HG03097 (cell line): ENCODE data around the gene SNED1.

ENCODE experiments used
- ATAC-seq: cut with Tn5 transposase; IDR thresholded peaks from one replicate; pipeline ENCODE4 v1.9.1; 2021; ENCODE audit not compliant: unreplicated experiment, low FRiP score

Gene SNED1

DNA sequence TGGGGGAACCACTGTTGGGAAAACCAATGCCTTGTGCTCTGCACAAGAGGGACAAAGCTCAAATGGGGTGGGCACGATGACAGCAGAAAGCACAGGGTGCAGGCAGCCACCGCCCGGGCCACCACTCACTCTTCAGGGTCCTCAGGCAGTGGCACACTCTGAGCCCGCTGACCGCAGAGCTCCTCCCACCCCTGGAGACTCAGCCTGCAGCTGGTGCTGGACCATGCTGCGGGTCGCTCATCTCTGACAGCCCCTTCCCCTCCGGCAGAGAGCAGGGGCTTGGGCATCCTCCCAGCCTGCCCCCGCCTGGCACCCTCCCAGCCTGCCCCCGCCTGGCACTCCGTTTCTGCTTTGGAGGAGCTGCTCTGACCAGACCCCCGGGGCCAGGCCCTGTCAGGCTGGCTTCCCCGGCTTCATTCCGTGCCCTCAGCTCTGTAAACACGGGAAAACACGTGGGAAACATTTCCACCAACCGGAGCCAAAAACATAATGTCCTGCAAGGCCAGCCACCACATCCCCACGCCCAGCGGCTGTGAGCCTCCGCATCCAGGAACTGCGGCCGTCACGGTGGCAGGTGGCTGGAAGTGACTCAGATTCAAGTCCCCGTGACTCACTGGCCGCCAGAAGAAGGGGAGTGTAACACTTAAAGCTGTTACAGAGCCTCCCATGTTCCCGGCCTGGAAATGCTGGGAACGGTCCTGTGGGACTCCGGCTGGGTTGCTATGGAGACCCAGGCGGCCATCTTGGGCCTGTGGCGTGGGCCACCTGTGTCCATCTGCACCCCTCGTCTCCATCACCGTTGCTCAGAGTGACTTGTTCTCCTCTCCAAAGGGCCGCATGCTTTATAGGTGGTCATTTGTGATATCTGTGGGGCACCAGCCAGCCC, 6.8 kb upstream of the SNED1 start:
- no peak for ATAC-seq

DNA sequence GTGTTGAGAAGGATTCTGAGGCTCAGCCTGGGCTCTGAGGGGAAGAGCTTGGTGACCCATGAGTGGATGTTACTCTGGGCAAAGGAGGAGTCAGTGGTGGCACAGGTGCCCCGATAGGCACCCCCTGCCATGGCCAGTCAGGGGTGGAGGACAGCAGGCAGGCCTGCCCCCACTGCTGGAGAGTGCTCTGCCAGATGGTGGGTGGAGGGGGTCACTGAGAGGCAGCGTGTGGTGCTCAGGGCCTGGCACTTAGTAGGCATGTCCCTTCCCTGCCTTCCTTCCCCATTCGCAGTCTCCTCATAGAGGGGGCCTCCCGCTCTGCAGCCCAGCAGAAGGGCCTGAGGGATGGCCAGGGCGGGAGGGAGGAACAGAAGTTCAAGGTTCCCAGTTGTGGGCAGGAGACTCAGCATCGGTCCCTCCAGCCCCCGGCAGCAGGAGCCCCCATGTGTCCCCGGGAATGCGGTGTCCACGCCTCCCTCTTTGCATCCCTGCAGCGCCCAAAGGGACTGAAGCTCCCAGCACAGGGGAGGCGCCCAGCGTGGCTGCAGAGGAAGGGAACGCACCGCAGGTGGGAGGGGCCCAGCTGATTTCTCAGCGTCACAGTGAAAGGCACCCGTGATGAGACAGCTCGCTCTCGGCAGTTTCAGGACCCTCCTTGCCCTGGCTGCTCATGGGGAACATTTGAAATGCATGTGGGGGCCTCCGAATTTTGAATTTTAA, 5.7 kb upstream of the SNED1 start:
- ATAC-seq, result no peak

DNA sequence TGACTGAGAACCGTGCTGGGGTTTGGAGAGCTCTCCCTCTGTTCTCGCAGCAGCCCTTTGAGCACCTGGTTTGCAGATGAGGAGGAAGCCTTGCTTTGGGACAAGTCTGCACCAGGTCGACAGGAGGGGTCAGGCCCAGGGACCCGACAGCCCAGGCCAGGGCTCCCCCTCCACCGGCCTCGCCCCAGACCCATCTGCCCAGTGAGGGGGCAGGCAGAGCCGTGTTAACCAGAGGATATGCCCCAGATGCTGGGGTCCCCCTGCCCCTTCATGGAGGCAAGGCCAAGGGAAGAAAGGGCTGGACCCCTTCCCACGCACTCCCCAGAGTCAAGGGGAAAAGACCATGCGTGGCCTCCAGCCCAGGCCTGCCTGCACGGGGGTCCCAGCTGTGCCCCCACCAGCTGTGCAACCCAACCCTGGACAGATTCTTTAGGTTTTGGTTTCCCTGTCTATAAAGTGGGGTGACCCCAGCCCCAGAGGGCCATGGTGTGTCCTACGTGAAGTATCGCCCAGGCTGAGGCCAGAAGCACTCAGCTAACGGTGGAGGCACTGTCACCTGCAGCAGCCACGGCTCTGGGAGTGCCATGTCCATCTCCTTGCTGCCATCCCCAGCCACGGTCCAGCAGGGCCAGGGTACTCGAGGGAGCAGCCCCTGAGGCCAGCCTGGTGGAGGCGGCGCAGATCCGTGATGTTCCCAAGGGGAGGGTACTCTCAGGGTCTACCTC, 4.8 kb upstream of the SNED1 start:
- no peak for ATAC-seq

DNA sequence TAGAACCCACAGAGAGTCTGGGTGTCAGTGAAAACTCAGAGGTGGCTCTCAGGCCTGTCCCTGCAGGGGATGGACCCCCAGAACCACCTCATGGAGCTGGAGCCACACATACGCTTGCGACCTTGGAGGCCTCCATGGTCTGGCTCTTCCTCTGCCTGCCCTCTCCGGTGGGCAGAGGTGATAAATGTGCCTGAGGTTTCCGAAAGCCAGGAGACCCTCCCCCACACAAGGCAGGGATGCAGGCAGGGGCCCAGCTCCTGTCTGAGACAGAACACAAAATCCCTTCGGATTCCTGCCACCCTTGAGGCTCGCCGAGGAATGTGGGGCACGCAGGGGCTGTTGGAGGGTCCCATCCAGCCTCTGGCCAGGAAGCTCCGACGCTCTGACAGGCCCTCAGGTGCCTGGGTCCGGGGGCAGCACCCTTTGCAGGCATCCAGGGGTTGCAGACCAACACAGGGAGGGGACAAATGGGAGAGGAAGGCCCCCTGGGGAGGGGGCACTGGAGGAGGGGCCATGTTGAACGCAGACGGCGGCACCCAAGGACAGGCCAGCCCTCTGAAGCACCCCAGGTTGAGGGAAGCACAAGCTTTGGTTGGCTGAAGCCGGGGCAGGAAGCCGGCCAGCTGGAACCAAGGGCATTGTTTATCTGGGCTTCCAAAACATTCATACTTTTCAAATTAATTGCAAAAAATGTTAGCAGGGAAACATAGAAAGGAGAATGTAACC, 4.1 kb upstream of the SNED1 start:
- ATAC-seq, result no peak

DNA sequence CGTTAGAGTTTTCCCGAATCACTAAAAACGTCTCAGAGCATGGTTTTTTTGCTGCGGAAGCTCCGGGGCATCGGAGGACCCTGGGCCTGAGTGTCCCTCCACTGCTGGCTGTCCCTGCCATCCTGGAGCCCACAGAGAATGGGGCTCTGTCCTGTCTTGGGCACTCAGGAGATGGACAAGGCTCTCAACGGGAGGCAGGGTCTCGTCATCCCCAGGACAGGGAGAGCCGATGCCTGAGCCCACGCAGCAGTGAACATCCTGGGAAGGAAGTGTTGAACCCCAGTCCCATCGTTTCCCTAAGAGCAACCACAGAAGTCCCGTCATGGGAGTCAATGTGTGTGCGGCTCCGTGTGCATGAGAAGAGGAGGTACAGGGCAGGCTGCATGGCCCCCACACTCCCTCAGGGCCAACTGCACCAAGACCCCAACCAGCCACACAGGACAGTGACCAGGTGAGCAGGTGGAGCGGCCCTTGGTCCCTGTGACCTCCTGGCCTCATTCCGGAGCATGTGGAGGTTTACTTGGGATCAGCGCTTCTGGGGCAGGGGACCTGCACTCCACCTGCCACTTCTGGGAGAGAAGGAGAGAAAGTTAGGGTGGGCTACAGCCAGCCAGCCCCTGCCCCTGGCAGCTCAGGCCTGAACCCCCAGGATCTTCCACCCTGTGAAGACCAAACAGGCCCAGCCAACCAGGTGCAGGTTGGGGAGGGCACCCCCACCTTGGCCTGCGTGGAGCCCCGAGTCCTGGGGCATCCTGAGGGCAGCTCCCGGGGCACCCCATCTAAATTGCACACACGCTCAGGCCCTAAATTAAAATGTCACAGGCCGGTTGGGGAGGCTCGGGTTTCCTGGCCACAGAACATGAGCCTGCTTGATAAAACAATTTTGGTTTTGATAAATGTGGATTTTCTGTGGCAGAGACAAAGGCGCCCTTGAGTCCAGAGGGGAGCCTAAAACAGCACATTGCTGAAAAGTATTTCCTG, 3.1 kb upstream of the SNED1 start:
- no peak for ATAC-seq

DNA sequence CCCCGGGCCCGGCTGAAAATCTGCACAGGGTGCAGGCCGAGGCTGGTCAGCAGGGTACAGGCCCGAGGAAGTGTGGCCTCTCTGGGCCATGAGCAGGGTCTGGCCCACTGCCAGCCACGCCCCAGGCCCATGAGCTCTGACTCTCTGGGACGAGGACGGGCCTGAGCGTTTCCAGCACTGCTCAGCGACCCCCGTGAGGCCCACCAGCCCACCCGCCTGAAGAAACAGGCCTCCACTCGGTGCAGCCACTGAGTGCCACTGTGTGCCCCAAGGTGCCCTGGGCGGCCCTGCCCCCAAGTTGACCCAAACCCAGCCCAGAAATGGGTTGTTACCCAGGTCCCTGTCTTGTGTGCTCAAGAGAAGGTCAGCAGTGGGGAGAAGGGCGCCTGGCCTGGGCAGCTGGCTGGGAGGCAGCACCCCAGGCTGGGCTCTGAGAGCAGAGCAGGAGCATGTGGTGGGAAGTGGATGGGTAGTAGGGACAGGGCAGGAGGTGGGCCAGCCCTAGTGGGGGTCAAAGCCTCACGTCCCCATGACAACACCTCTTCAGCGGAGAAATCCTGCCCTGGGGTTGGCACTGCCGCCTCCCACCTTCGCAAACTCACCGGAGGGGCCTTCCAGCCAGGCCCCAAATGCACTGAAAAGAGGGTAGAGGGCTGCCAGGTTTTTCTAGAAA, 2.1 kb upstream of the SNED1 start:
- ATAC-seq, result no peak

DNA sequence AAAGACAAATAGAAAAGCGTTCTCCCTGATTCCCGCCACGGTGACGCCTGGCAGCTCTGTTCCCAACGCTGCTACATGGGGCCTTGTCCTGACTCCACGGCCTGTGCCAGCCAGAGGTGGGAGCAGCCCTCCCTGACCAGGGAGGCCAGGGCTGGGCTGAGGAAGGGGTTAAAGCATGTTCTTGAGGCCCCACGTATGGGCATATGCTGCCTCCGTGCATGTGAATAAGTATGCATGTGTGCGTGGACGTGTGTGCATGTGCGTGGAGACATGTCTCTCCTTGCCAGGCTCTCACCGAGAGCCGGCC, 1.6 kb upstream of the SNED1 start:
- ATAC-seq, result no peak

DNA sequence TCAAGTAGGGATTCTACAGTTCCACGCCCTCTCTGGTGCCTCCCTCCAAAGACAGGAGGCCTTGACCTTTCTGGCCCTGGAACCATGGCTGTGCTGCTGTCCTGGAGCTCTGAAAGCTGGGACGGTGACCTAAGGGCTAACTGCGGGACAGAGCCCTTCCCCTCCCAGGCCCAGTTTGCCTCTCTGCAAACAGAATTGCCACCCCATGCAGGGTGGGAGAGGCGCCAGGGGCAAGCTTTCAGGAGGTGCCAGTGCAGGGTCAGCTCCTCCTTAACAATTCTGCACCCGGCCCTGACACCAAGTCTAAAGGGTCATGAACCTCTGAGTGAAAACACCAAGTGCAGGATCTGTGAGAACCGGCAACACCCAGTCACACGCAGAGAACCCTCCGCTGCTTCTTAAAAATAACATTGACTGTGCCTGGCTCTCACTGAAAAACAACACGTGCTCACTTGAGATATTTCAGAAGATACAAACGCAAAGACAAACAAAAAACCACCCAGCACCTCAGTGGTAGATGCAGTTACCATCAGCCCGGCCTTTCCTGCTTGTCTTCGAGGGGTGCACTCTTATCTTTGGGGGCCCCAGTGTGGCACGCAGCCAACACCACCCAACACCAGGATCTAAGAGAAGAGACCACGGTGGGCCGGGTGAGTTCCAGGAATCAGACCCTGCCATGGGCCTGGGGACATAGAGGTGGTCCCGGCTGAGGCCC, 1.1 kb upstream of the SNED1 start:
- ATAC-seq, result no peak

DNA sequence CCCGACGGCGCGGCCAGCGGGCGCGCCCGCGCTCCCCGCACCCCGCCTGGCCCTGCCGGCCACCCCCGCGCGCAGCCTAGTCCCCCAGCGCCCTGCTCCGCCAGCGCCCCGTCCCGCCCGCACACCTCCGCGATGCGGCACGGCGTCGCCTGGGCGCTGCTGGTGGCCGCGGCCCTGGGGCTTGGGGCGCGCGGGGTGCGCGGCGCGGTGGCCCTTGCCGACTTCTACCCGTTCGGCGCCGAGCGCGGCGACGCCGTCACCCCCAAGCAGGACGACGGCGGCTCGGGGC, 232 bp downstream of the SNED1 start:
- no peak for ATAC-seq

DNA sequence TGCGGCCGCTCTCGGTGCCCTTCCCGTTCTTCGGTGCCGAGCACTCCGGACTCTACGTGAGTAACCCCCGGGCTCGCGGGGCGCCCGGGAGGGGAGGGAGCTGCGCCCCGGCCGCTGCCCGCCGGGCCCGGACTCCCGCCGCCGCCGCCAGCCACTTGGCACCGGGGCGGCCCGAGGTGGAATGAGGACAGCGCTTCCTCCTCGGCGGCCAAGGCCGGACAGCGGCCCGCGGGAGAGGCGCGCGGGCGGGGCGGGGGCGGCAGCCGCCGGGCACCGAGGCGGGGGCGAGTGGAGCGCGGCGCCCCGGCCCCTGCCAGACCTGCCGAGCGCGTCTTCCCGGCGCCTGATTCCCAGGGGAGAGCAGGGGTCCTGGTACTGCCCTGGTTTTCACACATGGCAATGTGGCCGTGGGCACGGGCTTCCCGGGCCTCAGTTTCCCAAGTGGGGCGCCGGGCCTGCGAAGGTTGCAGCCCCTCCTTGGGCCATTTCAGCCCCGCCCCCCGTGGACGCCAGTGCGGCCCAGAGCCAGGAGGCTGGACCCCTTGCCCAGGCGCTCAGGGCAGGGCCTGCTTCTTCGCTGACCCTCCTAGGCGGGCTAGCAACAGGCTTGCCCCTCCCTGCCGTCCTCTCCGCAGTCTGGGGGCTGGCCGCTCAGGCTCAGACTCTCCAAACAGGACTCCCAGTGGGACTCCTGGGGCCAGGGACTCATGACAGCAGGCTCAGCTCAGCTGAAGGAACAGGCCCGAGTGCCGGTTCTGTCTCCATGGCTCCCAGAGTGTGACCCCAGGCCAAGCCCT, 775 bp downstream of the SNED1 start:
- ATAC-seq, result no peak

DNA sequence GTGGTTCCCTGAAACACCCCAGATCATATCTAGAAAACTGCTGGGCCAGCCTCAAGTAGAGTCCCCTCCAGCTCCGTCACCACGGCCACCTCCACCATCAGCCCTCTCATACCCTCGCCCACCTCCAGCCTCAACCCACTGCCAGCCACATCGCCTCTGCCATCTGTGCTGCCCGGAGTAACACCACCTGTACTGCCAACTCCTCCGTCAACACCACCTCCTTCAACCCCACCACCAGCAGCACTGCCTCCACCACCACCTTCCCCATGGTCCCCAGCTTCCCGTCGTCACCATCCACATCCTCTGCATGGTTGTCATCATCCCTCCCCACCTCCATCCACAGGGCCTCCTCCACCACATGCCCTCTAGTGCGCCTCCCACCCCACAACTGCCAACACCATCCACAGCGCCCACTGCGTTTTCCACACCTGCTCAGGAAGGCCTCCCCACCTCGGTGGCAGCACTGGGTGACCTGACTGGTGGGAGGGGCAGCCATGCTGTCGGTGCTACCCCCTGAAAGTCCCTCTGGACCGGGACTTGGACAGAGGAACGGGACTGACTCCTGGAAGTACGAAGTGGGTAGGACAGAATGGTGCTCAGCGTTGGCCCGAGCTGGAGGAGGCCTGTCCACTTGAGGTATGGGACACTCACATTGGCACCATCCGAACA, 1.6 kb downstream of the SNED1 start:
- ATAC-seq, result no peak

DNA sequence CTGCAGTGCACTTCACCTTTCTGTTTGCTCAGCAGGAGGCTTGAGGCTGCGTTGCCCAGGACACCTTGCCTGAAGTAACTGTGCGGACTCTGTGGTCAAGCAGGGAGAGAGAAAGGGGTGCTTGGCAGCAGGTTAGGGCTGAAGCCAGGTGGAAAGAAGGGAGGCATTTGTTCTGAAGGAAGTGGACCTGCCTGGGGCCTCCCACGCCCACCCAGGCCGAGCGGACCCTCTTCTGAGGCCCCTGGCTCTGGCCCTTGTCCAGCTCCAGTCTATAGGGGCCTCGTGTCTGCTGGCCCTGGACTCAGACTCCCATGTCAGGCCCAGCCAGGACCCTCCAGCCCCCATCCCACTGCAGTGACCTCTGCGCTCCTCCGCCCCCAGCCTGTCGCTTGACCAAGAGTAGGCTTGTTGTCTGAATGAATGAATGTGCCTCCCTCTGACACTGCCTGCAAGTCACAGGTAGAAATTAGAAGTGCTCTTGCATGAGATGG, 2.5 kb downstream of the SNED1 start:
- ATAC-seq, result no peak

DNA sequence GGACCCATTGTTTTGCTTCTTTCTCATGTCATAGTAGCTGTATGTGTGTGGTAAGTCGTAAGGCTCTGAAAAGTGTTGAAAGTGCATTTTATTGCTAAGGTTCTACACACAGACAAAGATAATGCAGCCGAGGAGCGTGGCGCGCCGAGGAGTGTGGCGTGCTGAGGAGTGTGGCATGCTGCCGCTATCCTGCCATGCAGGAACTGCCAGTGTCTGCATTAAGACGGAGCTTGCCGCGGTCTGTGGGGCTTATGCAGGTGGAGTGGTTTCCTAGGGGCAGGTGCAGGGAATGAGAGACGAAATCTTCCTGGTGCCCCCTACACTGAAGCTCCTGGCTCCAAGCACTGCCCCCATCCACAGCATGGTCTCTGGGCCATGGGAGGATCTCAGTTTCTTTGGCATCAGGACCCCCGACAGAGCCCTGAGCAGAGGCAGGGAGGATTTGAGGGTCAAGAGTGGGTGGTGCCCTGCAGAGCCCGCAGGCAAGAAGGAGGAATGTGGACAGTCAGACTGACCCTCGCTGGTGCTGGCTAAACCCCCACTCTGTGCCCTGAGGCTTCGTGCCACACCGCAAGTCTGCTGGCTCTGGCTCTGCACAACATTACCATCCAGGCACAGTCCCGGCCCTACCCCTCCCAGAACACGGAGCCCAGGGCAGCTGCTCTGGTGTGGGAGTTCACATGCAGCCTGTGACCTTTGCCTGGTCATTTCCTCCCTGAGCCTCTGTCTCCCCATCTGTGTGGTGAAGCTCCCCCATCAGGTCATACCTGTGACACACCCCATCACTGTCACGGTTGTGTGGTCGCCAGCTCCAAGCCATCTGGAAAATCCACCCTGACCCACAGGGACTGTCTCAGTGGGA, 3.2 kb downstream of the SNED1 start:
- ATAC-seq, result no peak

DNA sequence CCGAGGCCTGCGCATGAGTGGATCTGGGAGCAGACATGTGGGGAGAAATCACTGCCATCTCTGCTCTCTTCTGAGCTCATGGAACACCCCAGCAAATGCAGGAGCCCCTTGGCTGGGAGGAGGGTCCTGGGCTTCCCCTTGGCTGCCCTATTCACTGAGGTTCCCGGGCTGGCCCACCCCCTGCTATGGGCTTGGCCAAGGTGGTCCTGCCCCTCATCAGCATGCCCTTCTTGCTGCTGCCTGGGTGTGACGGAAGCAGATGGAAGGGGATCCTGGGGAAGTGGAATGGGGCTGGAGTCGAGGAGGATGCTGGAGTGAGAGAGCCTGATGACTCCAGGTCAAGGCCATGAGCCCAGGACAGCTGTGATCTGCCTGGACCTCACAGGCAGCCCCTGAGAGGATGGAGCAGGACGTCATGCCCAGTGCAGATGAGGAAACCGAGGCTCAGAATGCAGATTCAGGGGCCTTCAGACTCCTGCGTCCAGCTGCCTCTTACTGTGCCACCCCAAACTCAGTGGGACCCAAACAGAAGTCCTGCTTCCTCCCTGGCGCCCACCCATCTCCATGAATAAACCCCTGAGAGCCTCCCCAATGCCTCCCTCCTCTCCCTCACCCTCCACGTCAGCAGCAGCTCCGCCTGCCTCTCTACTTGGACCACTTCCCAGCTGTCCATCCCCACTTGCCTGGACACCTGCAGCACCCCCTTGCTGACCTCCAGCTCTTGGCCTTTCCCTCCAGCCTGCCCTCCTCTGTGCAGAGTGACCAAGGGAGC, 4.0 kb downstream of the SNED1 start:
- no peak for ATAC-seq

DNA sequence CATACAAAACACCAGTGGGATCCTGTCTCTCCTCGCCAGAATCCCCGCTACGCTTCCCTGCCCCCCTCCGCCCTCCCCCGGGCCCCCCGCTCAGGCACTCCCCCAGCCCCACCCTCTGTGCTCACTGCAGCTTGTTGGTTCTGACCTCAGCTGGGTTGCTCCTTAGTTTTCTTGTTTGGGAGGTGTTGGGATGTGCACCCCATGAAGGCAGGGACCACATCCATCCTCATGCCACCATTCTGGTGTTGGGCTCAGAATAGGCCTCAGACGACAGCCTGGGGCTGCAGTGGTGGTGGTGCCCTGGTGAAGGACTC, 4.6 kb downstream of the SNED1 start:
- no peak for ATAC-seq

DNA sequence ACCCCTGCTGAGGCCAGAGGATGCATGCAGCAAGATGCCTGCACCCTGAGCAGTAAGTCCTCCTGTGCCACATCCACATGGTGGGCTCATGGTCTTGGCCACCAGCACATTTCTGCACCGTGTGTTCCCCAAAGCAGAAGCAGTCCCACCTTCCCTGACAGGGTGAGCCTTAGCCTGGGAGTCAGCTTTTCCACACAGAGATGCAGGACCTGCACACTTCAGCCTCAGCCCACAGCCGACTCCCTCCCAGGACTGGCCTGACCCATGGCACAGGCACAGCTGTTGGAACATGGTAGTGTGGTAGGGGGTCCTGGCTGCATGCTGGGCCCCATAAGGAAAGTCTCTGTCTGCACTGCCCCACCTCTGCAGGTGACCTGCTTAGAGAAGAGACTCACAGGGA, 5.0 kb downstream of the SNED1 start:
- no peak for ATAC-seq
